Peyer's patch (tissue), 4 donors: Measurements from ENCODE around the gene MIGA1. TPM values are rescaled to one million over a fixed set of nuclear protein-coding genes. Genes with fewer than 3 reads are reported as not detected.
"Not testable (repeated sequence)": the region's sequence is repeated elsewhere in the genome, so short reads cannot be mapped to it uniquely, and the experiment has no call there.

ENCODE experiments used
- DNase-seq, 3 donors: peaks; one replicate each; pipeline ENCODE4 v3.0.0-alpha.2; 2017 to 2019
- H3K27ac ChIP-seq, 4 donors: fragments of 200-600 bp; sonication (generic); one replicate each; pipeline ENCODE4 v1.5.1; 2016 to 2019
- H3K27me3 ChIP-seq, 2 donors: fragments of 200-600 bp; sonication (generic); one replicate each; pipeline ENCODE4 v1.5.1; 2019
- H3K36me3 ChIP-seq, 3 donors: fragments of 200-600 bp; sonication (generic); one replicate each; pipeline ENCODE4 v1.5.1; 2016 to 2019
- H3K4me1 ChIP-seq, 4 donors: fragments of 200-600 bp; sonication (generic); one replicate each; pipeline ENCODE4 v1.5.1; 2016 to 2019
- H3K4me3 ChIP-seq, 4 donors: fragments of 200-600 bp; sonication (generic); 1 replicate in 3 of 4; 2 replicates in 1 of 4; pipeline ENCODE4 v1.5.1; 2016 to 2019; ENCODE audit warnings: mild to moderate bottlenecking in 1 of 4
- H3K9me3 ChIP-seq, 4 donors: fragments of 200-600 bp; sonication (generic); one replicate each; pipeline ENCODE4 v1.5.1; 2016 to 2019; ENCODE audit warnings: mild to moderate bottlenecking in 1 of 4
- POLR2A ChIP-seq, 2 donors: fragments of 450-650 bp; IDR thresholded peaks; one replicate each; pipeline ENCODE4 v1.5.1; 2017; ENCODE audit warnings: antibody characterized with exemption in 2 of 2, mild to moderate bottlenecking in 2 of 2, moderate library complexity in 2 of 2
- total RNA-seq, 4 donors: library from RNA; depleted of rRNA; stranded (reverse); fragments of >200 nt; gene quantifications; one replicate each; pipeline ENCODE4 v1.1.0, GENCODE V29; 2016
- TF ChIP-seq, protein P1 (sequence below), 6 experiments: fragments of 450-650 bp in 4 of 6; fragments of 200-600 bp in 2 of 6; sonication (generic) in 1 of 6; IDR thresholded peaks; one replicate each; pipeline ENCODE4 v1.5.1; 2017 to 2019; ENCODE audit warnings: antibody characterized with exemption in 6 of 6, mild to moderate bottlenecking in 3 of 6, moderate library complexity in 1 of 6

The MIGA1 gene
- total RNA-seq, 4 donors from 2014 or later = 7.4 to 21.9 (median 17.4) TPM

- Histone ChIP-seq H3K27ac (no peak overlapping the region), H3K4me3 (no peak overlapping the region), H3K27me3 (no peaks in the 10 kb centered on the region), H3K36me3 (no peaks in the 10 kb centered on the region), H3K4me1 (no peaks in the 10 kb centered on the region), H3K9me3 (no peaks in the 10 kb centered on the region)
- TF ChIP-seq POLR2A (IDR thresholded peaks at IDR 0.05) = no peak
- TF ChIP-seq, protein P1, sequence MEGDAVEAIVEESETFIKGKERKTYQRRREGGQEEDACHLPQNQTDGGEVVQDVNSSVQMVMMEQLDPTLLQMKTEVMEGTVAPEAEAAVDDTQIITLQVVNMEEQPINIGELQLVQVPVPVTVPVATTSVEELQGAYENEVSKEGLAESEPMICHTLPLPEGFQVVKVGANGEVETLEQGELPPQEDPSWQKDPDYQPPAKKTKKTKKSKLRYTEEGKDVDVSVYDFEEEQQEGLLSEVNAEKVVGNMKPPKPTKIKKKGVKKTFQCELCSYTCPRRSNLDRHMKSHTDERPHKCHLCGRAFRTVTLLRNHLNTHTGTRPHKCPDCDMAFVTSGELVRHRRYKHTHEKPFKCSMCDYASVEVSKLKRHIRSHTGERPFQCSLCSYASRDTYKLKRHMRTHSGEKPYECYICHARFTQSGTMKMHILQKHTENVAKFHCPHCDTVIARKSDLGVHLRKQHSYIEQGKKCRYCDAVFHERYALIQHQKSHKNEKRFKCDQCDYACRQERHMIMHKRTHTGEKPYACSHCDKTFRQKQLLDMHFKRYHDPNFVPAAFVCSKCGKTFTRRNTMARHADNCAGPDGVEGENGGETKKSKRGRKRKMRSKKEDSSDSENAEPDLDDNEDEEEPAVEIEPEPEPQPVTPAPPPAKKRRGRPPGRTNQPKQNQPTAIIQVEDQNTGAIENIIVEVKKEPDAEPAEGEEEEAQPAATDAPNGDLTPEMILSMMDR (IDR thresholded peaks at IDR 0.05) = no peak
- DNase-seq = no peak
Observed at GRCh38 chr1:77906019-77906545, 126.6 kb downstream of the MIGA1 start.

DNA sequence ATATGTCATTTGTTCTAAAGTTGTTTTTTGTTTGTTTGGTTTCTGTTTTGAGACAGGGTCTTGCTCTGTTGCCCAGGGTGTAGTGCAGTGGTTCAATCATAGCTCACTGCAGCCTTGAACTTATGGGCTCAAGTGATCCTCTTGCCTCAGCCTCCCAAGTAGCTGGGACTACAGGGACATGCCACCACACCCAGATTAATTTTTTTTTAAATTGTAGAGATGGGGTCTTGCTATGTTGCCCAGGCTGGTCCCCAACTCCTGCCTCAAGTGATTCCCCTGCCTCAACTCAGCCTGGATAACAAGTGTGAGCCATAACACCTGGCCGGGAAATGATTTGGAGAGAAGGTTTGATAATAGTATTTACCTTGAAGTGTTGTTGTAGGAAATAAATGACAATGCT, 127.2 kb downstream of the MIGA1 start:
- no peaks in the 10 kb centered on the region for H3K27me3 ChIP-seq

GRCh38 chr1:77910116-77910515, 130.7 kb downstream of the MIGA1 start:
- Histone ChIP-seq H3K4me1 (no peaks in the 10 kb centered on the region), H3K36me3 (no peaks in the 10 kb centered on the region), H3K27ac (no peak overlapping the region), H3K27me3 (no peaks in the 10 kb centered on the region), H3K9me3 (no peaks in the 10 kb centered on the region), H3K4me3 (no peak overlapping the region)
- no peak for DNase-seq
- TF ChIP-seq, protein P1 (IDR thresholded peaks at IDR 0.05) = no peak
- TF ChIP-seq POLR2A (IDR thresholded peaks at IDR 0.05) = no peak

More for the DNA sequence above, 127.2 kb downstream of the MIGA1 start:
- TF ChIP-seq, protein P1 (IDR thresholded peaks at IDR 0.05) = no peak
- TF ChIP-seq POLR2A (IDR thresholded peaks at IDR 0.05) = no peak
- Histone ChIP-seq H3K4me3 (no peak overlapping the region), H3K4me1 (no peaks in the 10 kb centered on the region), H3K36me3 (no peaks in the 10 kb centered on the region), H3K27ac (no peak overlapping the region), H3K9me3 (no peaks in the 10 kb centered on the region)
- DNase-seq = no peak

DNA sequence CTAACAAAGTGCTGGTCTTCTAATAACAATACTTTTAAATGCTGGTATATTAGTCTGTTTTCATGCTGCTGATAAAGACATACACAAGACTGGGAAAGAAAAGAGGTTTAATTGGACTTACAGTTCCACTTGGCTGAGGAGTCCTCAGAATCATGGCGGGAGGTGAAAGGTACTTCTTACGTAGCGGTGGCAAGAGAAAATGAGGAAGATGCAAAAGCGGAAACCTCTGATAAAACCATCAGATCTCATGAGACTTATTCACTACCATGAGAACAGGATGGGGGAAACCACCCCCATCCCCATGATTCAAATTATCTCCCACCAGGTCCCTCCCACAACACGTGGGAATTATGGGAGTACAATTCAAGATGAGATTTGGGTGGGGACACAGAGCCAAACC, 139.5 kb downstream of the MIGA1 start:
- H3K36me3 ChIP-seq, H3K27me3 ChIP-seq, DNase-seq, H3K9me3 ChIP-seq, H3K4me3 ChIP-seq, H3K27ac ChIP-seq, H3K4me1 ChIP-seq: not testable (repeated sequence)

- Histone ChIP-seq H3K9me3 (no peaks in the 10 kb centered on the region), H3K4me1 (no peaks in the 10 kb centered on the region), H3K36me3 (no peaks in the 10 kb centered on the region), H3K4me3 (no peak overlapping the region), H3K27me3 (no peaks in the 10 kb centered on the region), H3K27ac (no peak overlapping the region)
- no peak for DNase-seq
- no peak for TF ChIP-seq POLR2A (IDR thresholded peaks at IDR 0.05)
- TF ChIP-seq, protein P1 (IDR thresholded peaks at IDR 0.05) = no peak
Observed at GRCh38 chr1:77925518-77925917, 146.1 kb downstream of the MIGA1 start.

DNA sequence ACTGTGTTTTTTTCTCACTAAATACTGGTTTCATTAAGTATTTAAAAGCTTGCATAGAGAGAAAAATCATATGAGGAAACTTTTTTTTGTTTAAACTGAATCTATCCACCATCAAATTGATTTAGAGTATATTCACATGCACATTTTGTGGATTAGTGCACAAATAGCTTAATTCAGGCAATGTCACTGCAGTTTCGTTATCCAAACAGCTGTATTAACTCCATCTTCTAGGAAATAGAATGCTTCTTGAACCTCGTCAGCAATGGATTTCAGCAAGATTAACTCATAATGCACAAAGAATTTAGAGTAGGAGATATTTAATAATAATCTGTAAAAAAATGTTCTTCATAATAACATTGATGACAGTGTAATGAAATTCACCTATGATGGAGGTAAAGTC, 146.5 kb downstream of the MIGA1 start:
- Histone ChIP-seq H3K27ac (no peak overlapping the region), H3K4me3 (no peak overlapping the region), H3K9me3 (no peaks in the 10 kb centered on the region), H3K36me3 (no peaks in the 10 kb centered on the region), H3K27me3 (no peaks in the 10 kb centered on the region), H3K4me1 (no peaks in the 10 kb centered on the region)
- no peak for DNase-seq
- TF ChIP-seq POLR2A (IDR thresholded peaks at IDR 0.05) = no peak
- TF ChIP-seq, protein P1 (IDR thresholded peaks at IDR 0.05) = no peak
